Measurements from ENCODE around the gene ALDH1B1.

DNA sequence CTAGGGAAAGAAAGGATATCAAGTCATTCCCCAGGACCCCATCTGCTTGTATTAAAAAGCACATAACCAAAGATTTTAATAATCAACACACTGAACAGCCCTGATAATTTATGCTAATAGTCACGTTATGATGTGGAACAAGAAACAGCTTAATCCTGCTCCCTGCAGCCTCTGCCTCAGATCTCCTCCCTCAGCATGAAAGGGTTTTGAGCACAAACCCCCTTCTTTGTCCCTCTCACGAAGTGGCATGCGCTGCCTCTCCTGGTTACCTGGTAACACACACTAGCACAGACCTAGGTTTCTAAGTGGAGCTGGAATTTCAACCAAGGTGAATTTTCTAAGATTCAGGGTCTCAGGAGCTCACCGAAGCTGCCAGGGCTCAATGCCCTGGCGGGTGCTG lies 26.7 kb downstream of the ALDH1B1 start:
- no peak for TF ChIP-seq ELF4 (IDR thresholded peaks at IDR 0.05)
- no peak for TF ChIP-seq FOXA1 (IDR thresholded peaks at IDR 0.05)
- no peak for TF ChIP-seq NFRKB (IDR thresholded peaks at IDR 0.05)
- TF ChIP-seq BHLHE40 (IDR thresholded peaks at IDR 0.05; ENCODE audit: borderline replicate concordance), result no peak
- no peak for TF ChIP-seq SUZ12 (IDR thresholded peaks at IDR 0.05)
- TF ChIP-seq SP1 (IDR thresholded peaks at IDR 0.05), result no peak
- TF ChIP-seq FOXK2 (IDR thresholded peaks at IDR 0.05), result no peak
- no peak for TF ChIP-seq L3MBTL2 (conservative IDR thresholded peaks at IDR 0.05)
- TF ChIP-seq ARNT (IDR thresholded peaks at IDR 0.05), result no peak
